Body of pancreas (tissue), 4 donors: ENCODE results near the gene BHLHA9.

Experiments used
- POLR2A ChIP-seq, 3 donors: fragments of 450-650 bp; IDR thresholded peaks; one replicate each; pipeline ENCODE4 v1.6.1; 2016; ENCODE audit warnings: antibody characterized with exemption in 3 of 3, mild to moderate bottlenecking in 2 of 3
- TF ChIP-seq, protein P1 (sequence below), 7 experiments: fragments of 450-650 bp in 4 of 7; fragments of 200-600 bp in 3 of 7; sonication (generic) in 3 of 7; IDR thresholded peaks; one replicate each; pipeline ENCODE4 v1.5.1; 2016 to 2019; ENCODE audit warnings: antibody characterized with exemption in 7 of 7

DNA sequence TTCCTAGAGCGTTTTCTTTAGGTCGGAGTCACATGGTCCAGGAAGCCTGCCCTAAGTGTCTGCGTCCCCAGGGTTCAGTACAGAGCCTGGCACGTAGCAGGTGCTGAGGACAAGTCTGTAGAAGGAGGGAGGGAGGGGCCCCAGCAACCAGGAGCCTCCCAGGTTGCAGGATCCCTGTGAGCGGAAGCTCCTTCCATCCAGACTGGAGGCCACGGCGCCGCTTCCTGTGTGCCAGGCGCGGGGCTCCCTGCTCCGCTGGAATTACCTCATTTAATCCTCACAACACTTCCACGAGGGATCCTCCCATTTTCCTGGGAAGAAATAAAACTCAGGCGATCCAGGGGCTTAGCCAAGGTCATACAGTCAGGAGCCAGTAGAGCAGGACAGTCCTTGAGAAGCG, 31.3 kb downstream of the BHLHA9 start:
- TF ChIP-seq, protein P1, sequence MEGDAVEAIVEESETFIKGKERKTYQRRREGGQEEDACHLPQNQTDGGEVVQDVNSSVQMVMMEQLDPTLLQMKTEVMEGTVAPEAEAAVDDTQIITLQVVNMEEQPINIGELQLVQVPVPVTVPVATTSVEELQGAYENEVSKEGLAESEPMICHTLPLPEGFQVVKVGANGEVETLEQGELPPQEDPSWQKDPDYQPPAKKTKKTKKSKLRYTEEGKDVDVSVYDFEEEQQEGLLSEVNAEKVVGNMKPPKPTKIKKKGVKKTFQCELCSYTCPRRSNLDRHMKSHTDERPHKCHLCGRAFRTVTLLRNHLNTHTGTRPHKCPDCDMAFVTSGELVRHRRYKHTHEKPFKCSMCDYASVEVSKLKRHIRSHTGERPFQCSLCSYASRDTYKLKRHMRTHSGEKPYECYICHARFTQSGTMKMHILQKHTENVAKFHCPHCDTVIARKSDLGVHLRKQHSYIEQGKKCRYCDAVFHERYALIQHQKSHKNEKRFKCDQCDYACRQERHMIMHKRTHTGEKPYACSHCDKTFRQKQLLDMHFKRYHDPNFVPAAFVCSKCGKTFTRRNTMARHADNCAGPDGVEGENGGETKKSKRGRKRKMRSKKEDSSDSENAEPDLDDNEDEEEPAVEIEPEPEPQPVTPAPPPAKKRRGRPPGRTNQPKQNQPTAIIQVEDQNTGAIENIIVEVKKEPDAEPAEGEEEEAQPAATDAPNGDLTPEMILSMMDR (IDR thresholded peaks at IDR 0.05), result no peak
- no peak for TF ChIP-seq POLR2A (IDR thresholded peaks at IDR 0.05)
